NCI-H1930 (cell line): ENCODE measurements around the gene CPEB3.

ENCODE experiments used
- DNase-seq, 2 experiments: peaks; one replicate each; lab custom pipeline; 2025; lab: John Stamatoyannopoulos, UW

CPEB3 gene

GRCh38 chr10:92103376-92104090 lies 187.3 kb downstream of the CPEB3 start:
- no peak for DNase-seq

GRCh38 chr10:92102601-92103213 lies 188.2 kb downstream of the CPEB3 start:
- peak in 1 of 2 experiments; percentile 16 for DNase-seq

GRCh38 chr10:92094960-92095359 lies 195.9 kb downstream of the CPEB3 start:
- DNase-seq: no peak

GRCh38 chr10:92091965-92092364 lies 198.9 kb downstream of the CPEB3 start:
- DNase-seq: no peak

GRCh38 chr10:92087750-92088395 lies 203.0 kb downstream of the CPEB3 start:
- peak; percentile 63 to 69 for DNase-seq

GRCh38 chr10:92082583-92083280 lies 208.1 kb downstream of the CPEB3 start:
- no peak for DNase-seq

- DNase-seq: no peak
These were observed 209.2 kb downstream of the CPEB3 start for GRCh38 chr10:92081641-92082040.

GRCh38 chr10:92080244-92080643 lies 210.6 kb downstream of the CPEB3 start:
- no peak for DNase-seq

GRCh38 chr10:92079003-92079402 lies 211.9 kb downstream of the CPEB3 start:
- DNase-seq: no peak

GRCh38 chr10:92076722-92077121 lies 214.2 kb downstream of the CPEB3 start:
- no peak for DNase-seq

GRCh38 chr10:92075829-92076228 lies 215.0 kb downstream of the CPEB3 start:
- no peak for DNase-seq

- no peak for DNase-seq
These were observed 216.6 kb downstream of the CPEB3 start for GRCh38 chr10:92074126-92074887.

GRCh38 chr10:92068900-92069299 lies 222.0 kb downstream of the CPEB3 start:
- no peak for DNase-seq

GRCh38 chr10:92066386-92066785 lies 224.5 kb downstream of the CPEB3 start:
- DNase-seq: no peak

- DNase-seq: no peak
These were observed 226.4 kb downstream of the CPEB3 start for GRCh38 chr10:92064506-92064905.

- no peak for DNase-seq
These were observed 228.6 kb downstream of the CPEB3 start for GRCh38 chr10:92062273-92062672.

GRCh38 chr10:92054807-92055206 lies 236.1 kb downstream of the CPEB3 start:
- DNase-seq: no peak

- no peak for DNase-seq
These were observed 238.1 kb downstream of the CPEB3 start for GRCh38 chr10:92052741-92053140.

- DNase-seq: no peak
These were observed 238.8 kb downstream of the CPEB3 start for GRCh38 chr10:92052088-92052487.

GRCh38 chr10:92047215-92047614 lies 243.7 kb downstream of the CPEB3 start:
- DNase-seq: no peak

- DNase-seq: no peak
These were observed 245.2 kb downstream of the CPEB3 start for GRCh38 chr10:92045641-92046106.

- no peak for DNase-seq
These were observed 248.3 kb downstream of the CPEB3 start for GRCh38 chr10:92042541-92042940.
